Tibial artery (tissue), 4 donors: ENCODE data around the gene STX16.

Experiments used
- DNase-seq, 2 donors: peaks; one replicate each; pipeline ENCODE4 v3.0.0-alpha.2; 2019
- H3K27ac ChIP-seq, 2 donors: fragments of 200-600 bp; sonication (generic) in 1 of 2; 1 replicate in 1 of 2; 2 replicates in 1 of 2; pipeline ENCODE4 v1.5.1; 2018 to 2019; ENCODE audit warnings: mild to moderate bottlenecking in 1 of 2
- H3K27me3 ChIP-seq, 2 donors: fragments of 200-600 bp; sonication (generic) in 1 of 2; one replicate each; pipeline versions ENCODE4 v1.5.1 to v1.6.0; 2016 to 2019
- H3K36me3 ChIP-seq, 3 donors: fragments of 200-600 bp; sonication (generic) in 2 of 3; one replicate each; pipeline ENCODE4 v1.5.1; 2016 to 2019; ENCODE audit warnings: mild to moderate bottlenecking in 2 of 3
- H3K4me1 ChIP-seq, 4 donors: fragments of 200-600 bp; sonication (generic) in 2 of 4; 1 replicate in 3 of 4; 2 replicates in 1 of 4; pipeline ENCODE4 v1.5.1; 2016 to 2019
- H3K4me3 ChIP-seq, 2 donors: fragments of 200-600 bp; sonication (generic) in 1 of 2; 1 replicate in 1 of 2; 2 replicates in 1 of 2; pipeline ENCODE4 v1.5.1; 2018 to 2019; ENCODE audit warnings: mild to moderate bottlenecking in 2 of 2
- H3K9me3 ChIP-seq, 3 donors: fragments of 200-600 bp; sonication (generic) in 1 of 3; one replicate each; pipeline ENCODE4 v1.5.1; 2016 to 2019
- CTCF ChIP-seq, 2 experiments: fragments of 200-600 bp in 1 of 2; fragments of 450-650 bp in 1 of 2; IDR thresholded peaks; one replicate each; pipeline ENCODE4 v1.5.1; 2017 to 2019; ENCODE audit warnings: antibody characterized with exemption in 2 of 2, mild to moderate bottlenecking in 1 of 2, moderate library complexity in 1 of 2
- intact Hi-C: fragments of 100-400 bp; cut with DNase I; formaldehyde crosslinking; loops from one replicate; pipeline ENCODE4 v1.15.0; 2023; ENCODE audit warnings: low total_unique reads

STX16 gene

GRCh38 chr20:58699623-58700107, 48.6 kb downstream of the STX16 start:
- TF ChIP-seq CTCF (IDR thresholded peaks at IDR 0.05): no peak
- peaks cover 70 to 95% (median 87%) of the 10 kb centered on the region in 3 donors for H3K36me3 ChIP-seq
- no peak overlapping the region for H3K4me3 ChIP-seq
- no peaks in the 10 kb centered on the region for H3K27me3 ChIP-seq
- DNase-seq: peak in 1 of 2 donors; percentile 61
- intact Hi-C loops: loop anchor here (10.0 kb wide), 1 partner anchor 395 kb away; the partner anchor contains the start of gene RAB22A
- H3K4me1 ChIP-seq: peaks cover 0 to under 1% (median under 1%) of the 10 kb centered on the region in 4 donors
- H3K9me3 ChIP-seq: no peaks in the 10 kb centered on the region
- H3K27ac ChIP-seq: no peak overlapping the region

- Histone ChIP-seq H3K27me3 (no peaks in the 10 kb centered on the region), H3K9me3 (no peaks in the 10 kb centered on the region), H3K27ac (no peak overlapping the region), H3K4me1 (no peaks in the 10 kb centered on the region), H3K36me3 (peaks cover 72 to 97% (median 90%) of the 10 kb centered on the region in 3 donors), H3K4me3 (no peak overlapping the region)
- intact Hi-C loops: no loop called here
- TF ChIP-seq CTCF (IDR thresholded peaks at IDR 0.05): no peak
- DNase-seq: peak in 1 of 2 donors; percentile 59
Measured at GRCh38 chr20:58700121-58700821, 49.2 kb downstream of the STX16 start.

GRCh38 chr20:58700823-58701222, 49.7 kb downstream of the STX16 start:
- TF ChIP-seq CTCF (IDR thresholded peaks at IDR 0.05): no peak
- Histone ChIP-seq H3K9me3 (no peaks in the 10 kb centered on the region), H3K36me3 (peaks cover 72 to 97% (median 90%) of the 10 kb centered on the region in 3 donors), H3K4me1 (no peaks in the 10 kb centered on the region), H3K27ac (no peak overlapping the region), H3K4me3 (no peak overlapping the region), H3K27me3 (no peaks in the 10 kb centered on the region)
- intact Hi-C loops: no loop called here
- peak in 1 of 2 donors; percentile 60 for DNase-seq

- peak in 1 of 2 donors; percentile 60 for DNase-seq
- intact Hi-C loops: no loop called here
- Histone ChIP-seq H3K4me3 (no peak overlapping the region), H3K27me3 (no peaks in the 10 kb centered on the region), H3K9me3 (no peaks in the 10 kb centered on the region), H3K27ac (no peak overlapping the region), H3K36me3 (peaks cover 65 to 97% (median 82%) of the 10 kb centered on the region in 3 donors), H3K4me1 (no peaks in the 10 kb centered on the region)
- TF ChIP-seq CTCF (IDR thresholded peaks at IDR 0.05): no peak
Measured at GRCh38 chr20:58701431-58702160, 50.5 kb downstream of the STX16 start.

- H3K36me3 ChIP-seq: peaks cover 59 to 97% (median 80%) of the 10 kb centered on the region in 3 donors
- H3K4me3 ChIP-seq: no peak overlapping the region
- H3K27ac ChIP-seq: no peak overlapping the region
- H3K4me1 ChIP-seq: no peaks in the 10 kb centered on the region
- no peaks in the 10 kb centered on the region for H3K9me3 ChIP-seq
- intact Hi-C loops: no loop called here
- no peaks in the 10 kb centered on the region for H3K27me3 ChIP-seq
- no peak for TF ChIP-seq CTCF (IDR thresholded peaks at IDR 0.05)
- DNase-seq: no peak
Measured at GRCh38 chr20:58702161-58702510, 51.1 kb downstream of the STX16 start.
